ENCODE measurements around the gene VSTM2B. TPM values are rescaled to one million over a fixed set of nuclear protein-coding genes. Genes with fewer than 3 reads are reported as not detected.

The VSTM2B gene
- total and polyA plus RNA-seq, 2 donors from 2014 or later, result not detected

GRCh38 chr19:29510701-29511265 is 15.0 kb upstream of the VSTM2B start:
- Histone ChIP-seq H3K27me3 (ENCODE audit: control insufficient read depth, insufficient read depth, low read length) (no peaks in the 10 kb centered on the region), H3K27ac (ENCODE audit: low read depth in 2 of 2, low read length in 2 of 2) (no peak overlapping the region), H3K9me3 (ENCODE audit: control insufficient read depth in 2 of 3, insufficient read depth in 1 of 3, low read length in 3 of 3) (no peaks in the 10 kb centered on the region), H3K36me3 (ENCODE audit: control insufficient read depth in 2 of 3, insufficient read depth in 3 of 3, low read length in 3 of 3) (no peaks in the 10 kb centered on the region), H3K4me3 (ENCODE audit: low read length in 3 of 3) (no peak overlapping the region), H3K9ac (ENCODE audit: low read length in 3 of 3) (no peak overlapping the region), H3K4me1 (ENCODE audit: control insufficient read depth in 2 of 3, insufficient read depth in 2 of 3, low read depth in 1 of 3, low read length in 3 of 3) (no peaks in the 10 kb centered on the region)
- DNase-seq (peak in 1 of 5 donors; percentile 53), FAIRE-seq (no peak)
- intact Hi-C loops (cut with DNase I), result no loop called here
- TF ChIP-seq CTCF (IDR thresholded peaks at IDR 0.05; ENCODE audit: borderline replicate concordance, extremely low read depth, insufficient read depth), result no peak

GRCh38 chr19:29511768-29512167 is 14.0 kb upstream of the VSTM2B start:
- Histone ChIP-seq H3K9ac (ENCODE audit: low read length in 3 of 3) (no peak overlapping the region), H3K4me3 (ENCODE audit: low read length in 3 of 3) (no peak overlapping the region), H3K4me1 (ENCODE audit: control insufficient read depth in 2 of 3, insufficient read depth in 2 of 3, low read depth in 1 of 3, low read length in 3 of 3) (no peaks in the 10 kb centered on the region), H3K27ac (ENCODE audit: low read depth in 2 of 2, low read length in 2 of 2) (no peak overlapping the region), H3K27me3 (ENCODE audit: control insufficient read depth, insufficient read depth, low read length) (no peaks in the 10 kb centered on the region), H3K9me3 (ENCODE audit: control insufficient read depth in 2 of 3, insufficient read depth in 1 of 3, low read length in 3 of 3) (no peaks in the 10 kb centered on the region), H3K36me3 (ENCODE audit: control insufficient read depth in 2 of 3, insufficient read depth in 3 of 3, low read length in 3 of 3) (no peaks in the 10 kb centered on the region)
- intact Hi-C loops (cut with DNase I), result no loop called here
- FAIRE-seq (no peak), DNase-seq (no peak)
- no peak for TF ChIP-seq CTCF (IDR thresholded peaks at IDR 0.05; ENCODE audit: borderline replicate concordance, extremely low read depth, insufficient read depth)

- FAIRE-seq (no peak), DNase-seq (no peak)
- no peak overlapping the region for H3K9ac ChIP-seq (ENCODE audit: low read length in 3 of 3)
- H3K27ac ChIP-seq (ENCODE audit: low read depth in 2 of 2, low read length in 2 of 2), result no peak overlapping the region
- intact Hi-C loops (cut with DNase I), result no loop called here
- no peak overlapping the region for H3K4me3 ChIP-seq (ENCODE audit: low read length in 3 of 3)
- H3K9me3 ChIP-seq (ENCODE audit: control insufficient read depth in 2 of 3, insufficient read depth in 1 of 3, low read length in 3 of 3), result no peaks in the 10 kb centered on the region
- TF ChIP-seq CTCF (IDR thresholded peaks at IDR 0.05; ENCODE audit: borderline replicate concordance, extremely low read depth, insufficient read depth), result no peak
- H3K36me3 ChIP-seq (ENCODE audit: control insufficient read depth in 2 of 3, insufficient read depth in 3 of 3, low read length in 3 of 3), result no peaks in the 10 kb centered on the region
- H3K27me3 ChIP-seq (ENCODE audit: control insufficient read depth, insufficient read depth, low read length), result no peaks in the 10 kb centered on the region
- H3K4me1 ChIP-seq (ENCODE audit: control insufficient read depth in 2 of 3, insufficient read depth in 2 of 3, low read depth in 1 of 3, low read length in 3 of 3), result no peaks in the 10 kb centered on the region
Observed at GRCh38 chr19:29512748-29513147, 13.0 kb upstream of the VSTM2B start.
